PC-3 (cell line): ENCODE measurements around the gene SAT2. TPM values are rescaled to one million over a fixed set of nuclear protein-coding genes. Genes with fewer than 3 reads are reported as not detected.

Experiments
- ATAC-seq: fragments of 200-7000 bp; cut with Tn5 transposase; 2 replicates; pipeline ENCODE4 v1.9.1; 2020; ENCODE audit warnings: mild to moderate bottlenecking, moderate library complexity
- BruUV-seq: library from RNA; stranded (reverse); fragments of 400-500 nt; replicated peaks from 2 replicates; lab custom pipeline; 2021; lab: Mats Ljungman, UMichigan
- CTCF ChIA-PET: fragments of 300-600 bp; sonication (Branson Sonifier 250); formaldehyde crosslinking; loops from one replicate; lab custom pipeline; 2022; ENCODE audit warnings: antibody characterized with exemption; lab: Charles Lee
- POLR2A ChIA-PET: fragments of 300-600 bp; sonication (Branson Sonifier 250); formaldehyde crosslinking; loops from one replicate; lab custom pipeline; 2022; ENCODE audit warnings: antibody characterized with exemption; ENCODE audit not compliant: unreplicated experiment; lab: Charles Lee
- DNase-seq: peaks from one replicate; pipeline ENCODE4 v3.0.0-alpha.2; 2015
- H2AFZ ChIP-seq: fragments of 300-600 bp; sonication (generic); 2 replicates; pipeline ENCODE4 v1.6.0; 2016; ENCODE audit warnings: antibody characterized with exemption, low read length
- H3F3A ChIP-seq: fragments of 300-600 bp; sonication (generic); one replicate; pipeline ENCODE4 v1.6.0; 2017; ENCODE audit warnings: antibody characterized with exemption, low read length, control low read depth, mild to moderate bottlenecking; ENCODE audit not compliant: unreplicated experiment
- H3K27ac ChIP-seq: fragments of 300-600 bp; sonication (generic); 2 replicates; pipeline ENCODE4 v1.5.1; 2016; ENCODE audit warnings: mild to moderate bottlenecking, low read length
- H3K27me3 ChIP-seq: fragments of 300-600 bp; sonication (generic); 2 replicates; pipeline ENCODE4 v1.6.1; 2016; ENCODE audit warnings: low read length, mixed read lengths
- H3K36me3 ChIP-seq: fragments of 300-600 bp; sonication (generic); 2 replicates; pipeline ENCODE4 v1.6.1; 2016; ENCODE audit warnings: low read depth, mixed run types, low read length, mixed read lengths
- H3K4me1 ChIP-seq: fragments of 300-600 bp; sonication (generic); 2 replicates; pipeline ENCODE4 v1.5.1; 2016; ENCODE audit warnings: low read length; ENCODE audit not compliant: insufficient read depth
- H3K4me2 ChIP-seq: fragments of 300-600 bp; sonication (generic); 2 replicates; pipeline ENCODE4 v1.6.0; 2016; ENCODE audit warnings: low read length
- H3K4me3 ChIP-seq: fragments of 300-600 bp; sonication (generic); 2 replicates; pipeline ENCODE4 v1.5.1; 2016; ENCODE audit warnings: mild to moderate bottlenecking, low read length, mixed read lengths
- H3K79me2 ChIP-seq: fragments of 300-600 bp; sonication (generic); 2 replicates; pipeline ENCODE4 v1.6.1; 2017; ENCODE audit warnings: low read length, mixed read lengths
- H3K9ac ChIP-seq: fragments of 300-600 bp; sonication (generic); 2 replicates; pipeline ENCODE4 v1.6.0; 2016; ENCODE audit warnings: mild to moderate bottlenecking, low read length
- H3K9me2 ChIP-seq: fragments of 300-600 bp; sonication (generic); replicated peaks from 2 replicates; pipeline ENCODE4 v1.6.1; 2016; ENCODE audit warnings: mixed run types, low read length, mixed read lengths
- H3K9me3 ChIP-seq: fragments of 300-600 bp; sonication (generic); 2 replicates; pipeline ENCODE4 v1.6.1; 2016; ENCODE audit warnings: low read length, mixed read lengths
- H4K20me1 ChIP-seq: fragments of 300-600 bp; sonication (generic); 2 replicates; pipeline ENCODE4 v1.6.1; 2016; ENCODE audit warnings: low read length, mixed read lengths
- CTCF ChIP-seq: fragments of 300-600 bp; sonication (generic); conservative IDR thresholded peaks from 2 replicates; pipeline ENCODE4 v1.5.1; 2017; ENCODE audit warnings: antibody characterized with exemption, low read depth, mild to moderate bottlenecking, low read length
- EZH2 ChIP-seq: fragments of 300-600 bp; sonication (generic); IDR thresholded peaks from one replicate; pipeline ENCODE4 v1.6.1; 2017; ENCODE audit warnings: antibody characterized with exemption, mild to moderate bottlenecking, low read length; ENCODE audit not compliant: unreplicated experiment
- EZH2phosphoT487 ChIP-seq: fragments of 300-600 bp; sonication (generic); IDR thresholded peaks from 2 replicates; pipeline ENCODE4 v1.6.1; 2018; ENCODE audit warnings: mild to moderate bottlenecking, antibody characterized with exemption, low read length, borderline replicate concordance
- intact Hi-C: fragments of 100-400 bp; cut with micrococcal nuclease; formaldehyde crosslinking; loops from 2 replicates; pipeline ENCODE4 v1.9.0; 2023
- total RNA-seq: library from RNA; depleted of rRNA; stranded (reverse); fragments of >200 nt; gene quantifications from 2 replicates; pipeline ENCODE4 v1.2.3, GENCODE V29; 2014

The SAT2 gene
- total RNA-seq, 1 experiment from 2014 or later = 33.1 TPM

- Histone ChIP-seq H3K4me2 (no peak overlapping the region), H4K20me1 (no peaks in the 10 kb centered on the region), H3K4me3 (no peak overlapping the region), H3K9ac (no peak overlapping the region), H3K27me3 (no peaks in the 10 kb centered on the region), H3K27ac (no peak overlapping the region), H2AFZ (no peak overlapping the region), H3K79me2 (no peaks in the 10 kb centered on the region), H3F3A (no peaks in the 10 kb centered on the region), H3K9me2 (no peaks in the 10 kb centered on the region), H3K36me3 (peaks cover 12% of the 10 kb centered on the region), H3K9me3 (no peaks in the 10 kb centered on the region), H3K4me1 (no peaks in the 10 kb centered on the region)
- DNase-seq (no peak), ATAC-seq (no peak)
- ChIA-PET POLR2A (no interaction called here), CTCF (no interaction called here)
- intact Hi-C loops = no loop called here
- TF ChIP-seq CTCF (no peak), EZH2 (no peak), EZH2phosphoT487 (no peak)
- BruUV-seq = no TSS peak
Measured at GRCh38 chr17:7674934-7675333, 47.3 kb upstream of the SAT2 start.

- H3K36me3 ChIP-seq = peaks cover 12% of the 10 kb centered on the region
- BruUV-seq = TSS peak; percentile 13
- intact Hi-C loops = no loop called here
- ATAC-seq (no peak), DNase-seq (peak; percentile 59)
- no peak overlapping the region for H3K27ac ChIP-seq
- H3K4me3 ChIP-seq = no peak overlapping the region
- CTCF ChIA-PET = interaction anchor here (0.5 to 1.0 kb wide), 3 partner anchors 15 to 41 kb away, joined by 3 to 6 read pairs (median 5); no protein-coding TSS in a partner anchor
- no peaks in the 10 kb centered on the region for H3K9me2 ChIP-seq
- no peaks in the 10 kb centered on the region for H3K9me3 ChIP-seq
- no peaks in the 10 kb centered on the region for H3K27me3 ChIP-seq
- no peaks in the 10 kb centered on the region for H3K4me1 ChIP-seq
- POLR2A ChIA-PET = no interaction called here
- H3K79me2 ChIP-seq = no peaks in the 10 kb centered on the region
- H3K9ac ChIP-seq = no peak overlapping the region
- no peaks in the 10 kb centered on the region for H4K20me1 ChIP-seq
- peak; percentile 68 for TF ChIP-seq CTCF
- no peak for TF ChIP-seq EZH2phosphoT487
- H2AFZ ChIP-seq = no peak overlapping the region
- H3F3A ChIP-seq = no peaks in the 10 kb centered on the region
- H3K4me2 ChIP-seq = no peak overlapping the region
Measured at GRCh38 chr17:7673239-7673638, 45.6 kb upstream of the SAT2 start.

GRCh38 chr17:7668482-7668881 lies 40.9 kb upstream of the SAT2 start:
- H3K9me2 ChIP-seq = no peaks in the 10 kb centered on the region
- intact Hi-C loops = no loop called here
- no peaks in the 10 kb centered on the region for H3K79me2 ChIP-seq
- ATAC-seq (no peak), DNase-seq (no peak)
- H3K27me3 ChIP-seq = no peaks in the 10 kb centered on the region
- no peaks in the 10 kb centered on the region for H4K20me1 ChIP-seq
- H3K4me1 ChIP-seq = no peaks in the 10 kb centered on the region
- POLR2A ChIA-PET = no interaction called here
- no peaks in the 10 kb centered on the region for H3K9me3 ChIP-seq
- H2AFZ ChIP-seq = no peak overlapping the region
- CTCF ChIA-PET = no interaction called here
- no peak overlapping the region for H3K9ac ChIP-seq
- TF ChIP-seq EZH2 = no peak
- H3K4me3 ChIP-seq = no peak overlapping the region
- BruUV-seq = no TSS peak
- H3K36me3 ChIP-seq = peaks cover 5% of the 10 kb centered on the region
- no peak overlapping the region for H3K27ac ChIP-seq
- no peak overlapping the region for H3K4me2 ChIP-seq
- no peaks in the 10 kb centered on the region for H3F3A ChIP-seq
